Activated CD8-positive, alpha-beta memory T cell treated with anti-CD3 and anti-CD28 coated beads, Interleukin-2, amount 50 U/mL, for 24 hours (primary cell): Measurements from ENCODE around the gene HSD17B2.
"Not testable (repeated sequence)": the region's sequence is repeated elsewhere in the genome, so short reads cannot be mapped to it uniquely, and the experiment has no call there.

Experiments used
- DNase-seq: peaks from one replicate; pipeline ENCODE4 v3.0.0-alpha.2; 2020; ENCODE audit errors: extremely low read depth

HSD17B2 gene

DNA sequence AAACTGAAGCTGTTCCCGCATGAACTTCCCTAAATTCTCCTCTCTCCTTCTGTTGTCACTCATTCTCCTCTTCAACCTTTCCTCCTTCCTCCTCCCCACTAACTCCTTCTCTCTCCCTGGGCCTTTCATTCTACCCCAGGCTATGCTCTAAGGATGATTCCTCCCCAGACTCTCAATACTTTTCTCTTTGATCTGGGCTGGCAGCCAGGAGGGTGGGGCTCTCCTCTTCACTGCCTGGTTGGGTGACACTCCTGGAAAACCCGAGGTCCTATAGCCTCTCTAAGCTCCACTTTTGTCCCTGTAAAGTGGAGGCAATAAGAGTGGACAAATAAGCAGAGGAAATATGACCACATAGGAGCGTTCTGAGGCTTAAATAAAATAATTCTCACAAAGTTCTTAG lies 46.2 kb downstream of the HSD17B2 start:
- no peak for DNase-seq

DNA sequence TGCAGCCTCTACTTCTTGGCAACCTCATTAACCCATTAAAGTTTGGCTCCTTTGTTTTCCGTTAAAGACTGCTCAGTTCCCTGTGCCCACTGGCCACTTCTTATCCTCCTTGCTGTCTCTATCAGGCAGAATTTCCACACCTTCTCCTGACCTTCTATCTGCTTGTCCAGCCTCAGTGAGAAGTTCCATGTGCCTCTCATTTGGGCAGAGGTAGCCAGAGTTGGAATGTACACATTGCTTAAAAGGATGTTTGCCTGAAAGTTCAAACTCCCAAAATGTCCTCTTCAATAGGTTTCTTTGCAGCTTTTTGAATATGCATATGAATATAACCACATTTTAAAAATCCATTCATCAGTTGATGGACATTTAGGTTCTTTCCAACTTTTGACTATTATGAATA lies 47.0 kb downstream of the HSD17B2 start:
- DNase-seq, result no peak

DNA sequence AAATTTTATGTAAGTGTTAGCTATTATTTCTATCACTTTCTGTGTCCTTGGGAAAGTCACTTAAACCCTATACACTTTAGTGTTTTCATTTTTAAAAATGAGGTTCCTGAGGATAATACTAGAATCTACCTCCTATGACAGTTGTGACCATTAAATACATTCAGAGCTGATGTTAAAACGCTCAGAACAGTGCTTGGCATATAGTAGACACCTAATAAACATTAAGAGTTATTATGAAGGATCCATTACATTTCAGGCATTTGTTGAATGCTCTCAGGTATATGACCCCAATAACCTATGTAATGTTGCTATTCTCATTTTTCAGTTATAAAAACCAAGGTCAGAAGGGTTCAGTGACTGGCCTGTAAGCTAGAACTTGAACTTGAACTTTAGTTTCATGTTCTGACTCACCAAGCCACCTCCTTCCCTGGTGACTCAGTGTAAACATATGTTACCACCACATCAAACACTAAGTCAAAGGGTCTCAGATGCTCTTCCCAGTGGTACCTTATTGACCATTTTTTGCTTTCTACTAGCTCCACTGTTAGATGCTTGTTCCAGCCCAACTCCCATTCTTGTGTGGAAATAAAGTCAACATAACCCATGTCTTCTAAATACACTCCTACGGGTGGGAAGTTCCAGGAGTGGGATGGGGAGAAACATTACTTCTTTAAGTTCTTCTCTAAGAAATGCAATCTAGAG lies 47.6 kb downstream of the HSD17B2 start:
- no peak for DNase-seq

DNA sequence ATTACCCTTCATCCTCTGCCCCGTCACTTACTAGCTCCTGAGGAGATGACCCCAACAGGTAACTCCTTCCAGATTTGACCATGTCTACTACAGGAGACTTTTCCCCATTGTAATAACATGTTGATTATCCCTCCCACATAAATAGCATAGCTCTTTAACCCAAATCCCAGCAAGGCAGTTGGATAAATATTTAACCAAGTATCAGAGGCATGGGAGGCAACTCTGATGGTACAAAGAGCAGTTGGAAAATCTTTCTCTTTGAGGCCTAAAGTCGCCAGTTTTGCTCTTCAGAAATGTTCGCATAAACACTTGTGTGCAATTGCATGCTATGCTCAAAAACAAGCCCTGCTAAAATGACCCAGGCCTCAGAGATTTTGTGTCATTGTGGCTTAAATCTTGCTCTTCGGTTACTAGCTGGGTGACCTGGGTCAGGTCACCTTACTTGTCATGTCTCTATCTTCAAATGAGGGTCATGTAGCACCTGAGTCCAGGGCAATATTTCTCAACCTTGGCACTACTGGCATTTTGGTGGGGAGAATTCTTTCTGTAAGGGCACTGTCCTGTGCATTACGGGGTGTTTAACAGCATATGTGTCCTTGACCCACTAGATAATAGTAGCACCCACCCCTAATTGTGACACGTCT lies 48.8 kb downstream of the HSD17B2 start:
- no peak for DNase-seq

DNA sequence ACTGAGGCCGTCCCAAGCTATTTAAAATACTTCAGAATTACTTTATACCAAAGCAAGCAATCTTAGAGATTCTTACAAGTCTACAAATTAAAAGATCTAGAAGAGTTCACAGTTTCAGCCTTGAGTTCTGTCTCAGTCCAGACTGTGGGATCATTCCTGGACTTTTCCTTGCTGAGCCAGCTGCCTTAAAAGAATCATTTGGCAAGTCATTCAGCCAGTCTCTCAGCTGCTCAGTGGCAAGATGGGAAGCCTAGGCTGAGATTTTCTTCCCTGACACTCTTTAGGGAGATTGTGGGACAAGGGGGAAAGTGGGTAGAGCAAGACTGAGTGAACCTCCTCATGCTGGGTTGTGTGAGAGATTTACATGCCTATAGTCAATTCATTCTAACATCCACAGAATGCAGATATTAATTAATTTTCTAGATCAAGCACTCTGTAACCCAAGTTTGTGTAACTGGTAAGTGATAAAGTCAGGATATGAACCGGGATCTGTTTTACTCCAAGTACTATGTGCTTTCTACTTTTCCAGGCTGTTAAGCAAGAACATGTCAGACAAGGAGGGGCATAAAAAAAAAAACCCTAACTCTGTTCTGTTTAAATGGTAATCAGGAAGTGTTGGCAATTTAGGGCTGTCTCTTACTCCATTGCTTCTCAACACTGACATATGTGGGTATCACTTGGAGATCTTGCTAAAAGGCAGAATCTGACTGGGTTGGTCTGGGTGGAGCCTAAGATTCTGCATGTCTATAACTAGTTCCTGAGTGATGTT lies 50.1 kb downstream of the HSD17B2 start:
- DNase-seq, result no peak

DNA sequence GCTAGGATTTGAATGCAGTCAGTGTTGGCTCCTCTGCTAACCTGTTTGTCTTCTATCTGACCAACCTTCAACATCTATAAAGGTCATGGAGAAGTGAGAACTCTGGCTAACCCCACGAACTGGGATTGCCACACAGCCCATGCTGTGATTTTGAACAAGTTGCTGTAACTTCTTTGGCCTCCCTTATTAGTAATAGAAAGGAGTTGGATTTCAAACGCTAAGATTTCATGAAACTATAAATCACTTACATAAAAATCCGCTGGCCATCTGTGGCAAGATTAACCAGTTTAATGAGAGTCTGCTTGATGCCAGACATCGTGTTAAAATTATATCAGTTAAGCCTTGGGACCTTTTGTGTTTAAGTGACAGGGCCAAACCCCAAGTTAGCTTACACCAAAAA lies 53.4 kb downstream of the HSD17B2 start:
- no peak for DNase-seq

DNA sequence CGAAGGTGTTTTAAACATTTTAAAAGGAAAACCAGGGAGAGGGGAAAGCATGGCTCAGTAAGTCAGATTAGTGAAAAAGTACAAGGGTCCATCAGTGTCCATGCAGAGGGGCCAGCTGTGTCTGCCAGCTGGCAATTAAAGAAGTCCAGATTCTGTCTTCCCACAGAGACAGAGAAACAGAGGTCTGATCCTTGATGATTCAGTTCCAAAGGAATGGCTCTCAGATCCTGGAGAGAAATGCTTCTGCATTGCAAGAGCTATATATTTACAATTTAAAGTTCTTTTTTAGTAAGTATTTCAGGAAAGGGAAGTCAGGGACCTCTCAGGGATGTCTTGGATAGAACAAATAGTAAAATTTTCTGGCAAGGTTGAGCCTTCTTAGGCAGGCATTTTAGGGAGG lies 56.2 kb downstream of the HSD17B2 start:
- DNase-seq, result no peak

DNA sequence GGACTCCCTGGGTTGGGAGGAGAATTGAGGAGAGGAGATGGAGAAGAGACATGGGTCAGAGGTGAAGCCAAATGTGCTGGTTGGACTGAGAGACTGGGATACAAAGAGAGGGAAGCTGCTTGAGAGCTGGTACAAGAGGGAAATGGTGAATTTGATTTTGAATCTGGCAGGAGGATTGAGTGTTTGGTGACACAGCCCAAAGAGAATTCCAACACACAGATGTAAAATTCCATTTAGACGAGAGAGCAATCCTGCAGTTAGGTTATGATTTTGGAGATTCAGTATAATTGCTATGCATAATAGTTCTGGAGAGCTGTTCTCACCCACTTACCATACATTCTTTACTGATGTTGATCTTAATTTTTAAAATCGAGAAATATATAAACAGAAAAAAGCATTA lies 57.7 kb downstream of the HSD17B2 start:
- DNase-seq, result no peak

DNA sequence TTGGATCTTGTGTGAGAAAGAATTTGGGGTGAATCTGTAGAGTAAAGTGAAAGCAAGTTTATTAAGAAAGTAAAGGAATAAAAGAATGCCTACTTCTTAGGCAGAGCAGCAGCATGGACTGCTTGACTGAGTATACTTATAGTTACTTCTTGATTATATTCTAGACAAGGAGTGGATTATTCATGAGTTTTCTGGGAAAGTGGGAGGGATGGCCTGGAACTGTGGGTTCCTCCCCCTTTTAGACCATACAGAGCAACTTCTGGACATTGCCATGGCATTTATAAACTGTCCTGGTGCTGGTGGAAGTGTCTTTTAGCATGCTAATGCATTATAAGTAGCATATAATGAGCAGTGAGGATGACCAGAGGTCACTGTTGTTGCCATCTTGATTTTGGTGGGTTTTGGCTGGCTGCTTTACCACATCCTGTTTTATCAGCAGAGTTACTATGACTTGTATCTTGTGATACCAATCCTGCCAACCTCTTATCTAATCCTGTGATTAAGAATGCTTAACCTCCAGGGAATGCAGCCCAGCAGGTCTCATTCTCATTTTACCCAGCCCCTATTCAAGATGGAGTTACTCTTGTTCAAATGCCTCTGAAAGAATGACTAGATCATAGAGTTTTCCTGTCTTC lies 58.7 kb downstream of the HSD17B2 start:
- no peak for DNase-seq

DNA sequence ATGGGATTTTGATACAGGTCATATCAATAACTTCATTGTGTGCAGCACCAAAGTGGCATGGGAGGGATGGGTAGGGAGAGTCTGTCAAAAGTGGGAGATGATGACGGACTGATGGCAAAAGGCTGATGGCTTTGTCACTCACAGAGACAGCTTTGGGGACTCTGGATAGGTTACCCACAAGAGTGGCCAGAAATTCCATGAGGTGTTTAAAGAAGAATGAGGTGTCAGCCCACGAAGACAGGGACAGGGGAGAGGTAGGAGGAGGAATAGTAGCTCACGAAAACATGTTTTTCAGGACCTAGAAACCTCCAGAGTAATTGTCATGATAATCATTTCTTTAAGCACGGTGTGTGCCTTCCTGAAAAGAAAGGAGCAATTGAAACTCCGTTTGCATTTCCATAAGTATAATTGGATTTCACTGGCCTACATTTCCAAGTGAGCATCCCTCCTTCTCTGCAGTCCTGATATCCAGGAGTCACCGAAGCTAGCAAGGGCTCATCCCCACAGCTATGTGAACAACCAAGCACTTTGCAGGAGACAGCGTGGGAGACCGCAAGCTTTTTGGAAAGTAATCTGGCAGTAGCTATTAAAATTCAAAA lies 60.0 kb downstream of the HSD17B2 start:
- DNase-seq, result no peak

DNA sequence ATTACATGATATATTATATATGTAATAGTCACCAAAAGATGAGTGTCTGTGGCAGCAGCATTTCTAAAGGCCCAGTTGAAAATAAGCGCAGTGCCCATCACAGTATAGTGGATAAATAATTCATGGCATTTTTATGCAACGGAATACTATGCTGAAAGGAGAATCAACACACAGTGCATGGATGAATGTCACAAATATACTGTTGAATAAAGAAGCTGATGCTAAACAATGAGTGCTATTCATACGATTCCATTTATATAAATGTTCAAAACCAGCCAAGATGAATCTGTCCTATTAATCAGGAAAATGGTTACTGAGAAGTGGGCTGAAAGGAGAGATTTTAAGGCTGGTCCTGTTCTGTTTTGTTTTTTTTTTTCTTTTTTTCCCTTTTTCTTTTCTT lies 61.6 kb downstream of the HSD17B2 start:
- no peak for DNase-seq

DNA sequence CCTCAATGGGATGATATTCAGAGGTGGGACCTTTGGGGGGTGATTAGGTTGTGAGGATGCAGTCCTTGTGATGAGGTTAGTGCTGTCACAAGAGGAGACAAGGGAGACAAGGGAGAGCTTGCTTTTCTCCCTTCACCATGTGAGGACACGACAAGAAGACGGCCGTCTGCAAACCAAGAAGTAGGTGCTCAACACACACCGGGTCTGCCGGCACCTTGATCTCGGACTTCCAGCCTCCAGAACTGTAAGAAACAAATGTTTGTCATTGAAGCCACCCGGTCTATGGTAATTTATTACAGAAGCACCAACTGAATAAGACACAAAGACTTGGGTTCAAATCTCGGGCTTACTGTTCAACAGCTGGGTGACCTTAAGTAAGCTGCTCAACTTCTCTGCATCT lies 70.1 kb downstream of the HSD17B2 start:
- DNase-seq, result no peak

DNA sequence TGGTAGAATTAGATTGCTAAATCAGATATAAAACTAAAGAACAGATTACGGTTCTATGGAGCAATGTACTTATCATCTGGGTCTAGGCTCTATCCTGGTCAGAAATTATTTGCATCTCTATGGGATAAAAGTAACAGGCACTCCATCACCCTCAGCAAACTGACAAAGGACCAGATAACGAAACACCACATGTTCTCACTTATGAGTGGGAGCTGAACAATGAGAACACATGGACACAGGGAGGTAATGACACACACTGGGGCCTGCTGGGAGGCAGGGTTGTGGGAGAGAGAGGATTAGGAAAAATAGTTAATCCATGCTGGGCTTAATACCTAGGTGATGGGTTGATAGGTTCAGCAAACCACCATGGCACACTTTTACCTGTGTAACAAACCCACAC lies 73.0 kb downstream of the HSD17B2 start:
- no peak for DNase-seq

DNA sequence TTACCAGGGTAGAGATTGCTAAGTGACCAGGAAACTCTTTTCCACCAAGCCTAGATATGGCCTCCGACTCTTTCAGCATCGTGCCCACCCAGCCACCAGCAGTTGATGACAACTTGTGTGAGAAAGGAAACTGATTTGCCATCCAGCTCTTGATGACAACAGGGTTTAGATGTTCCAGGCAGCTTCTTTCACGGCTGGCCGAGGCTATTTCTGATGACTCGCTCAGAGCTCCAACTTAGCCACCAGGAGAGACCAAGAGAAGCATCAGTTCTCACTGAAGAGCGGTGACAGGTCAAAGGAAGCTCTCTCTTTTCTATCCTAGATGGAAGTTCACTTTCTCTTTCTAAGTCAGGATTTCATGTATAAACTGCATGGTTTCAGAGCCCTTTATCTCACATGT lies 73.7 kb downstream of the HSD17B2 start:
- DNase-seq, result no peak

DNA sequence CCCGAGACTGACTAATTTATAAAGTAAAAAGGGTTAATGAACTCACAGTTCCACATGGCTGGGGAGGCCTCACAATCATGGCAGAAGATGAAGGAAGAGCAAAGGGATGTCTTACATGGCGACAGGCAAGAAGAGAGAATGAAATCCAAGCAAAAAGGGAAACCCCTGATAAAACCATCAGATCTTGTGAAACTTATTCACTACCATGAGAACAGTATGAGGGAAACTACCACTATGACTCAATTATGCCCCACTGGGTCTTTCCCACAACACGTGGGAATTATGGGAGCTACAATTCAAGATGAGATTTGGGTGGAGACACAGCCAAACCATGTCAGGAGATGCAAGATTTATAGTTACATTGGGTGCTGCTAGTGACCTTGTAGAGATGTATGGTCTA lies 74.2 kb downstream of the HSD17B2 start:
- DNase-seq, result not testable (repeated sequence)

DNA sequence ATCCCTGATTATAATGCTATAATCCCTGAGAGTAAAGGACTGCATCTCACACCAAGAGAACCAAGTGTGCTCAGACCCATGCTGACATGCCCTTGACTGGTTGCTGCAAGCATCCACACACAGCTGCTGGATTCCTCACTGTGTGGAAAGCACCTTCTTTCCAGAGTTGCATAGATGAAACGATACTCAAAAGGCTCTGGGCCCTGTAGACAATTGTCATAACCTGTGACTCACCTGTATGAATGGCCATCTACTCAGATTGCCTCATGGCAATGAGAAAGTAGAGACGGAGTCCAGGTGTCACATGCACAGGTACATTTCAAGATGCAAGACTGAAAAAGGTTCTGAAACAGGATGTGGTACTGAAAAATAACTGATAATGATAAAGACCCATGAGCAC lies 76.9 kb downstream of the HSD17B2 start:
- no peak for DNase-seq

DNA sequence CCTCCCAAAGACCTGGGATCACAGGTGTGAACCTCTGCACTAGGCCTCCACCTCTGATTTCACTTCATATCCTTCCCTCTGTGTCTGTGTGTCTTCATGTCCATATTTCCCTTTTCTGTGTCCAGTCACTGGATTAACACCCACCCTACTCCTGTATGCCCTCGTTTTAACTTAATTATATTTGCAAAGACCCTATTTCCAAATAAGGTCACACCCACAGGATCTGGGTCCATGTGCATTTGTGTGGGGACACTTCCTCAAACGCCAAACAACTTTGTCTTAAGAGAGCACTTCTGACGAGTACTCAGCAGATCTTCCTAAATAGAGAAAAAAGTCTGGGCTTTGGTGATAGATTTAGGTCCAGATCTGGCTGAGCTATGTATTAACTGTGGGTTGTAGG lies 78.7 kb downstream of the HSD17B2 start:
- DNase-seq, result no peak

DNA sequence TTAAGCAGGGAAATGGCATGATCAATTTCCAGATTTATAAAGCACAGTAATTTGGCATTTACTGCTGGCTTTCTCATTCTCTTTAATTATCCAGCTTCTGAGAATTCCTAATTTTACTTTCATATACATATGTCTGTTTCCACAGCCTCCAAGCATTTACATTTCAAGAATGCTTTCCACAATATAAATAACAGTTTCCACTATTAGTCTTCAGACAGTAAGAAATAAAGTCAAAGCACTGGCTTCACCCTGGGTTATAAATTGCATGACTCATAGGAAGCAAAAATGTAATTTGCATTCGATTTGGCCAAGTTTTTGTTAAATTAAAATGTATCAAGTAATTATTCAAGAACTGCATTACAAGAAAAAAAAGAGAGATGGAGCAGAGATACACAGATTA lies 81.5 kb downstream of the HSD17B2 start:
- DNase-seq, result no peak

DNA sequence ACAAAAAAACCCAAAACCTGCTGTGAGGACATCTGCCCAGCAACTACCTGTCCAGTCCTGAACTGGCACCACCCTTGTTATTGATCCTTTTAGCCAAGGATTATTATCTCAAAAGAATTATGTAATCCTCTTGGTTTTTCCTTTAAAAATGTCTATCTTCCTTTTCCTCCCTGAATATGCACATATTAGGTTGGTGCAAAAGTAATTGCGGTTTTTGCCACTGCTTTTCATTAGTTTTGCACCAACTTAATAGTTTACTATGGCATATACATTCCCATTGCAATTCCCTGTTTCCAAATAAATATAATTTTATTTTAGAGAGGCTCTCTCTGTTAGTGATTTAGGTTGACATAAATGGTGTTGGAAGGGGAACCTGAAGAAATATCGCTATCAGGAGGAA lies 83.7 kb downstream of the HSD17B2 start:
- DNase-seq, result no peak

DNA sequence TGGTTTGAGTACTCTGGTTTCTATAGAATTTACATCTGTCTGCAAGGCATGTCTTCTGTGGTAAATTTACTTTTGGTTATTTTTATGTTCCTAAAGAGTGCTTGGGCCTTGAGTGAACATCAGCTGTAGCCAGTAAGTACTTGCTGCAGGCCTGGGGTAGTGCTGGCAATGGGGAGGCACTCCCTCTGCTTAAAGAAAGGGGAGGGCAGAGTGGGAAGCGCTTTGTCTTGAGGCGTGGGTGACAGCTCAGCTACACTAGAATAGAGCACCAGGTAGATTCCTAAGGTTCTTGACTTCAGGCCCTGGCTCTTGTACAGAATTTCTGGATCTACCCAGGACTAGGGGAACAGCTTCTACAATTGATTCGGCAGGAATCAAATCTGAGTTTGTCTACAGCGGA lies 84.4 kb downstream of the HSD17B2 start:
- DNase-seq, result no peak

DNA sequence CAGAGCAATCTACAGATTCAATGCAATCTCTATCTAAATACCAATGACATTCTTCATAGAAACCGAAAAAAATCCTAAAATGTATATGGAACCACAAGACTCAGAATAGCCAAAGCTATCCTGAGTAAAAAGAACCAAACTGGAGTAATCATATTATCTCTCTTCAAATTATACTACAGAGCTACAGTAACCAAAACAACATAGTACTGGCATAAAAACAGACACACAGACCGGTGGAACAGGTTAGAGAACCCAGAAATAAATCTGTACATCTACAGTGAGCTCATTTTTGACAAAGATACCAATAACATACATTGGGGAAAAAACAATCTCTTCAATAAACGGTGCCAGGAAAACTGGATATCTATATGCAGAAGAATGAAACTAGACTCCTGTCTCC lies 89.6 kb downstream of the HSD17B2 start:
- DNase-seq, result no peak

DNA sequence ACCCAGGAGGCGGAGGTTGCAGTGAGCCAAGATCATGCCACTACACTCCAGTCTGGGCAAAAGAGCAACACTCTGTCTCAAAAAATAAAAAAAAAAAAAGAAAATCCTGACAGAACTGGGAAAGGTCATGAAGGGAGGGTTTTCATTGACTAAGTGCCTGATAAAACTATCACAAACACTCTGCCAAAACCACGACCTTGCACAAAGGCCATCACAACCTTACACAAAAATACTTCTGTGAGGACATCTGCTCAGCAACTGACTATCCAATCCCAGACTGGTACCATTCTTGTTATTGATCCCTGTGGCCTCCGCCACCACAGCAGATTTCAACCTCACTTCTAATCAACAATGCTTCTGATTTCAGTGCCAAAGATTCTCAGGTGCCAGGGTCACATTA lies 94.8 kb downstream of the HSD17B2 start:
- DNase-seq, result no peak
